SK-N-SH treated with all-trans-retinoic acid at 6 μM for 48 hours (cell line): ENCODE data around the gene RHOG.

ENCODE experiments used
- ATAC-seq: fragments of 200-7000 bp; cut with Tn5 transposase; 3 replicates; pipeline ENCODE4 v1.9.1; 2020; ENCODE audit warnings: mild to moderate bottlenecking, moderate library complexity
- ARNTL ChIP-seq: fragments of 450-650 bp; formaldehyde crosslinking; IDR thresholded peaks from 2 replicates; pipeline ENCODE4 v1.5.0; 2020; ENCODE audit warnings: low read depth, mild to moderate bottlenecking, moderate library complexity, borderline replicate concordance
- BACH2 ChIP-seq: fragments of 250-450 bp; sonication (Bioruptor Pico); IDR thresholded peaks from 2 replicates; pipeline ENCODE4 v1.9.0; 2021; ENCODE audit warnings: mild to moderate bottlenecking, borderline replicate concordance
- CREB5 ChIP-seq: fragments of 250-450 bp; sonication (Bioruptor Pico); IDR thresholded peaks from 2 replicates; pipeline ENCODE4 v1.5.1; 2020; ENCODE audit warnings: low read depth, mild to moderate bottlenecking, moderate library complexity
- CSDC2 ChIP-seq: fragments of 250-450 bp; sonication (Bioruptor Pico); IDR thresholded peaks from 2 replicates; pipeline ENCODE4 v1.5.0; 2020; ENCODE audit warnings: mild to moderate bottlenecking, moderate library complexity
- GLIS3 ChIP-seq: fragments of 250-450 bp; sonication (Bioruptor Pico); IDR thresholded peaks from 2 replicates; pipeline ENCODE4 v1.5.0; 2020; ENCODE audit warnings: mild to moderate bottlenecking, moderate library complexity
- ISL1 ChIP-seq: fragments of 250-450 bp; sonication (Bioruptor Pico); IDR thresholded peaks from 2 replicates; pipeline ENCODE4 v2.1.2; 2022; ENCODE audit warnings: mild to moderate bottlenecking, moderate library complexity
- OSR1 ChIP-seq: fragments of 250-450 bp; sonication (Bioruptor Pico); IDR thresholded peaks from 2 replicates; pipeline ENCODE4 v1.8.0; 2022; ENCODE audit warnings: moderate library complexity, mild to moderate bottlenecking, inconsistent platforms
- POU6F1 ChIP-seq: fragments of 250-450 bp; sonication (Bioruptor Pico); IDR thresholded peaks from 2 replicates; pipeline ENCODE4 v1.8.0; 2021; ENCODE audit warnings: low read depth, mild to moderate bottlenecking, moderate library complexity, borderline replicate concordance
- PPARA ChIP-seq: fragments of 250-450 bp; sonication (Bioruptor Pico); IDR thresholded peaks from 2 replicates; pipeline ENCODE4 v1.5.0; 2020; ENCODE audit warnings: mild to moderate bottlenecking, borderline replicate concordance
- RARB ChIP-seq: fragments of 250-450 bp; sonication (Bioruptor Pico); IDR thresholded peaks from 2 replicates; pipeline ENCODE4 v1.8.0; 2021; ENCODE audit warnings: mild to moderate bottlenecking, moderate library complexity
- SNAI2 ChIP-seq: fragments of 250-450 bp; sonication (Bioruptor Pico); IDR thresholded peaks from 2 replicates; pipeline ENCODE4 v1.5.0; 2020; ENCODE audit warnings: mild to moderate bottlenecking, moderate library complexity
- TOX ChIP-seq: fragments of 250-450 bp; sonication (Bioruptor Pico); IDR thresholded peaks from 2 replicates; pipeline ENCODE4 v1.8.0; 2021; ENCODE audit warnings: mild to moderate bottlenecking, moderate library complexity, borderline replicate concordance
- ZC3H10 ChIP-seq: fragments of 250-450 bp; sonication (Bioruptor Pico); IDR thresholded peaks from 2 replicates; pipeline ENCODE4 v1.5.1; 2021; ENCODE audit warnings: mild to moderate bottlenecking, moderate library complexity
- ZFP3 ChIP-seq: fragments of 250-450 bp; sonication (Bioruptor Pico); IDR thresholded peaks from 2 replicates; pipeline ENCODE4 v1.5.0; 2020; ENCODE audit warnings: mild to moderate bottlenecking, moderate library complexity
- ZFP30 ChIP-seq: fragments of 450-650 bp; formaldehyde crosslinking; IDR thresholded peaks from 2 replicates; pipeline ENCODE4 v1.5.0; 2022; ENCODE audit warnings: mild to moderate bottlenecking, moderate library complexity
- ZNF565 ChIP-seq: fragments of 450-650 bp; formaldehyde crosslinking; conservative IDR thresholded peaks from 2 replicates; pipeline ENCODE4 v1.5.0; 2020; ENCODE audit warnings: low read depth, mild to moderate bottlenecking, moderate library complexity
- ZNF70 ChIP-seq: fragments of 450-650 bp; formaldehyde crosslinking; IDR thresholded peaks from 2 replicates; pipeline ENCODE4 v1.5.0; 2020; ENCODE audit warnings: mild to moderate bottlenecking, moderate library complexity
- TF ChIP-seq, protein P1 (sequence below): fragments of 250-450 bp; sonication (Bioruptor Pico); IDR thresholded peaks from 2 replicates; pipeline ENCODE4 v1.5.0; 2020; ENCODE audit warnings: mild to moderate bottlenecking, moderate library complexity
- TF ChIP-seq, protein P2 (sequence below): fragments of 250-450 bp; sonication (Bioruptor Pico); IDR thresholded peaks from 2 replicates; pipeline ENCODE4 v1.8.0; 2020; ENCODE audit warnings: mild to moderate bottlenecking, moderate library complexity, borderline replicate concordance

RHOG gene

GRCh38 chr11:3886985-3887384 is 46.2 kb upstream of the RHOG start (continued):
- TF ChIP-seq BACH2 (CRISPR knock-in tag) (no peak), SNAI2 (CRISPR knock-in tag) (no peak), RARB (CRISPR knock-in tag) (no peak), OSR1 (CRISPR knock-in tag) (no peak)

DNA sequence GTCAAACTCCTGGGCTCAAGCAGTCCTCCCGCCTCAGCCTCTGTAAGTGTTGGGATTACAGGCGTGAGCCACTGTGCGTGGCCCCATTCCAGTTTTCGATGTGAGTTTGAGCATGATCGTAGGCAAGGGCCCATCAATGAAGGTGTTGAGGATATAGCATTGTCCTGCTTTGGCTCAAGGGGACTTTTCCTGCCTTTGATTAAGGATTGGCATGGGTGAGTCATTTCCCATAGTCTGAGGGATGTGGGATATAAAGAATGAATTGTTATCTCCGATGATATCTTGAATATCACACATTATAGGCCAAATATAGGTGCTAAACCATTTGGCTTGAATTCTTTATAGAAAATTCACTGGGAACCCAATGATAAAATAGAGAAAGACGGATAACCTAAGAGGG is 45.1 kb upstream of the RHOG start:
- TF ChIP-seq RARB (CRISPR knock-in tag): no peak
- TF ChIP-seq CREB5 (CRISPR knock-in tag): no peak
- TF ChIP-seq ISL1 (CRISPR knock-in tag): no peak
- no peak for TF ChIP-seq POU6F1 (CRISPR knock-in tag)
- TF ChIP-seq ZNF565 (CRISPR knock-in tag): no peak
- TF ChIP-seq ZNF70 (CRISPR knock-in tag): no peak
- TF ChIP-seq TOX (CRISPR knock-in tag): no peak
- no peak for TF ChIP-seq ZC3H10 (CRISPR knock-in tag)
- TF ChIP-seq, protein P1, sequence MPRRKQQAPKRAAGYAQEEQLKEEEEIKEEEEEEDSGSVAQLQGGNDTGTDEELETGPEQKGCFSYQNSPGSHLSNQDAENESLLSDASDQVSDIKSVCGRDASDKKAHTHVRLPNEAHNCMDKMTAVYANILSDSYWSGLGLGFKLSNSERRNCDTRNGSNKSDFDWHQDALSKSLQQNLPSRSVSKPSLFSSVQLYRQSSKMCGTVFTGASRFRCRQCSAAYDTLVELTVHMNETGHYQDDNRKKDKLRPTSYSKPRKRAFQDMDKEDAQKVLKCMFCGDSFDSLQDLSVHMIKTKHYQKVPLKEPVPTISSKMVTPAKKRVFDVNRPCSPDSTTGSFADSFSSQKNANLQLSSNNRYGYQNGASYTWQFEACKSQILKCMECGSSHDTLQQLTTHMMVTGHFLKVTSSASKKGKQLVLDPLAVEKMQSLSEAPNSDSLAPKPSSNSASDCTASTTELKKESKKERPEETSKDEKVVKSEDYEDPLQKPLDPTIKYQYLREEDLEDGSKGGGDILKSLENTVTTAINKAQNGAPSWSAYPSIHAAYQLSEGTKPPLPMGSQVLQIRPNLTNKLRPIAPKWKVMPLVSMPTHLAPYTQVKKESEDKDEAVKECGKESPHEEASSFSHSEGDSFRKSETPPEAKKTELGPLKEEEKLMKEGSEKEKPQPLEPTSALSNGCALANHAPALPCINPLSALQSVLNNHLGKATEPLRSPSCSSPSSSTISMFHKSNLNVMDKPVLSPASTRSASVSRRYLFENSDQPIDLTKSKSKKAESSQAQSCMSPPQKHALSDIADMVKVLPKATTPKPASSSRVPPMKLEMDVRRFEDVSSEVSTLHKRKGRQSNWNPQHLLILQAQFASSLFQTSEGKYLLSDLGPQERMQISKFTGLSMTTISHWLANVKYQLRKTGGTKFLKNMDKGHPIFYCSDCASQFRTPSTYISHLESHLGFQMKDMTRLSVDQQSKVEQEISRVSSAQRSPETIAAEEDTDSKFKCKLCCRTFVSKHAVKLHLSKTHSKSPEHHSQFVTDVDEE: no peak
- TF ChIP-seq PPARA (CRISPR knock-in tag): no peak
- TF ChIP-seq GLIS3: no peak
- no peak for ATAC-seq

GRCh38 chr11:3882655-3883054 is 41.9 kb upstream of the RHOG start:
- no peak for ATAC-seq
- TF ChIP-seq BACH2 (CRISPR knock-in tag) (no peak), CREB5 (CRISPR knock-in tag) (no peak), SNAI2 (CRISPR knock-in tag) (no peak), ARNTL (CRISPR knock-in tag) (no peak), TOX (CRISPR knock-in tag) (no peak), CSDC2 (CRISPR knock-in tag) (no peak), ZC3H10 (CRISPR knock-in tag) (no peak), ISL1 (CRISPR knock-in tag) (no peak), ZFP30 (CRISPR knock-in tag) (no peak), ZFP3 (no peak)
- TF ChIP-seq, protein P1: no peak
- TF ChIP-seq, protein P2, sequence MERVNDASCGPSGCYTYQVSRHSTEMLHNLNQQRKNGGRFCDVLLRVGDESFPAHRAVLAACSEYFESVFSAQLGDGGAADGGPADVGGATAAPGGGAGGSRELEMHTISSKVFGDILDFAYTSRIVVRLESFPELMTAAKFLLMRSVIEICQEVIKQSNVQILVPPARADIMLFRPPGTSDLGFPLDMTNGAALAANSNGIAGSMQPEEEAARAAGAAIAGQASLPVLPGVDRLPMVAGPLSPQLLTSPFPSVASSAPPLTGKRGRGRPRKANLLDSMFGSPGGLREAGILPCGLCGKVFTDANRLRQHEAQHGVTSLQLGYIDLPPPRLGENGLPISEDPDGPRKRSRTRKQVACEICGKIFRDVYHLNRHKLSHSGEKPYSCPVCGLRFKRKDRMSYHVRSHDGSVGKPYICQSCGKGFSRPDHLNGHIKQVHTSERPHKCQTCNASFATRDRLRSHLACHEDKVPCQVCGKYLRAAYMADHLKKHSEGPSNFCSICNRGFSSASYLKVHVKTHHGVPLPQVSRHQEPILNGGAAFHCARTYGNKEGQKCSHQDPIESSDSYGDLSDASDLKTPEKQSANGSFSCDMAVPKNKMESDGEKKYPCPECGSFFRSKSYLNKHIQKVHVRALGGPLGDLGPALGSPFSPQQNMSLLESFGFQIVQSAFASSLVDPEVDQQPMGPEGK (CRISPR knock-in tag): no peak
